NK-92 treated with Interleukin-12 subunit alpha and Interleukin-12 subunit beta, amount 100 ng/mL, for 24 hours (cell line): ENCODE data around the gene GPR146.

ENCODE experiments used
- DNase-seq: peaks from one replicate; lab custom pipeline; 2025; lab: John Stamatoyannopoulos, UW

The GPR146 gene

GRCh38 chr7:1011297-1012003, 32.9 kb upstream of the GPR146 start:
- DNase-seq: no peak

DNA sequence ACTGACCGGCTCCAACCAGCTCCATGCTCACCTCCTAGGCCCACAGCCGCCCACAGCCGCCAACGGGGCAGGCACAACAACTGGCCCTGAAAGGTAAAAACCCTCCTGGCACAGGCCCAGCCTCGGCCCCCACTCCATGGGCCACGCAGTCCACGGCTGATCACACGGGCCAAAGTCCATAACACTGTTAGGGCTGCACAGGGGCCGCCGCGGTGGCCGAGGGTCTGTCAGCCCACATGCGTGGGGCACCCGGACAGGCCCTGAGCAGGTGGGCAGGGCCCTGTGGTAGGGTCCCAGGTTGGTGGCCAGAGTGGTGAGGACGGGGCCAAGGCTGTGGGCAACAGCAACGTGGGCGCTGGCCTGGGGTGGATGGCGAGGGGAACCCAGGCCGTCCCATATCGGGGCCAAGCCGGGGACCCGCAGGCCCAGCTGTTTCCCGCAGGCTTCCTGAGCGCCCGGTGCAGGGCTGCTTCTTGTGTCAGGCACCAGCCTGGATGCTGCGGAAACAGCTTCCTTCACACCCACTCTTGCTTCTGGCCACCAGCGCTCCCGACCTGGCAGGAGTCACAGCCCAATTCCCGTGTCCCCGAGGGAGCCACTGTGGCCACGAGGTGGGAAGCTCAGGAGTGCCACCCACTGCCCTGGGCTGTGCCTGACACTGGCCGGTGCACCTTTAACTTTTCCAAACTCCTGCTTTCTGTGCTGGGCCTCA, 32.2 kb upstream of the GPR146 start:
- DNase-seq: no peak

- DNase-seq: no peak
These were observed 31.6 kb upstream of the GPR146 start for GRCh38 chr7:1012716-1013095.

DNA sequence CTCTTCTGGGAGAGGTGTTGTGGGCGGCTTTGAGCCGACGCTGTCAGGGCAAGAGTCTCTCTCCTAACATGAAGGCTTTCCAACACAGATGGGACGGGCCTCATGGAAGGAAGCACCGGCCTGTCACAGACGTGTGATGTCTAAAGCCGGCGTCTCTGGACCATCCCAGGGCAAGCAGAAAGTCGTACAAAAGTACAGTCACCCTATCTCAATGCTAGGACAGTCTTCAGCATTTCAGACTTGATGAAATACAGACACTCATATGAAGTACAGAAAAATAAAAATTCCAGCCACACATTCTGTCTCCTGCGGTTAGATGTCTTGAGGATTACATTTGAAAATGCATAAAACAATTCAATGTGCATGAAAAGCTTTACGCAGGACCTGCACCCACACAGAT, 30.8 kb upstream of the GPR146 start:
- no peak for DNase-seq

- DNase-seq: no peak
These were observed 29.7 kb upstream of the GPR146 start for GRCh38 chr7:1014681-1015080.

DNA sequence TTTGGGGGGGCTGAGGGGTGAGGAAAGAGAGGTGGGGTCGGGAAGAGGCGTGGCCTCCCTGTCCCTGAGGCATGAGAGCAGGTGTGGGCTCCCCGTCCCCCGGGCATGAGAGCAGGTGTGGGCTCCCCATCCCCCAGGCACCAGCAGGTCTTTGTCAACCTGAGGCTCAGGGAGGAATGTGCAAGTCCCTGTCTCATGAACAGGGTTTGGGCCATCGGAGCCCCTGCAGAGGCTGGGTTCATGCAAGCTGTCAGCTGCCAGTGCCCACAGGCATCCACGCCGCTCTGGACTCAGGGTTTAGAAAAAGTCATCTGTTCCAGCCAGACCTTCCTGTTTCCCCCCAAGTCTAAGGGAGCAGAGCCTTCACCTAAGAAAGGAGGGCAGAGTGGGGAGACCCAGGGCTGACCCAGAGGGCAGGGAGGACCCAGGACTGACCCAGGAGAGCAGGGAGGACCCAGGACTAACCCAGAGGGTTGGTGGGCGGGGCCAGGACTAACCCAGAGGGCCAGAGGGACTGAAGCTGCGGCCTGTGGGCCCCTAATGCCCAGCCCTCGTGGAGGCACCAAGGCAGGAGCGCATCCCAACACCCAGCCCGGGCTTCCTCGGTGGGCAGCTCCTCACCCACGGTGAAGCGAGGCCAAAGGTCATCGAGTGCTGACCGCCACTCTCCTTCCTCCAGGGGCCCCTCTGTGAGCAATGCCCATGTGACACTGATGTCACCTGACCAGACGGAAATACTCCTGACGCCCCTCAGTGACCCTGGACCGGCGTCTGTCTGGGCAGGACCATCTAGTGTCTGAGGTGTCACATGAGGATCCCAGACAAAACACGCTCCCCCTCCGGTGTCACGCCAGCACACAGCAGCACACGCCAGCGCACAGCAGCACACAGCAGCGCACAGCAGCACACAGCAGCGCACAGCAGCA, 28.9 kb upstream of the GPR146 start:
- no peak for DNase-seq

DNA sequence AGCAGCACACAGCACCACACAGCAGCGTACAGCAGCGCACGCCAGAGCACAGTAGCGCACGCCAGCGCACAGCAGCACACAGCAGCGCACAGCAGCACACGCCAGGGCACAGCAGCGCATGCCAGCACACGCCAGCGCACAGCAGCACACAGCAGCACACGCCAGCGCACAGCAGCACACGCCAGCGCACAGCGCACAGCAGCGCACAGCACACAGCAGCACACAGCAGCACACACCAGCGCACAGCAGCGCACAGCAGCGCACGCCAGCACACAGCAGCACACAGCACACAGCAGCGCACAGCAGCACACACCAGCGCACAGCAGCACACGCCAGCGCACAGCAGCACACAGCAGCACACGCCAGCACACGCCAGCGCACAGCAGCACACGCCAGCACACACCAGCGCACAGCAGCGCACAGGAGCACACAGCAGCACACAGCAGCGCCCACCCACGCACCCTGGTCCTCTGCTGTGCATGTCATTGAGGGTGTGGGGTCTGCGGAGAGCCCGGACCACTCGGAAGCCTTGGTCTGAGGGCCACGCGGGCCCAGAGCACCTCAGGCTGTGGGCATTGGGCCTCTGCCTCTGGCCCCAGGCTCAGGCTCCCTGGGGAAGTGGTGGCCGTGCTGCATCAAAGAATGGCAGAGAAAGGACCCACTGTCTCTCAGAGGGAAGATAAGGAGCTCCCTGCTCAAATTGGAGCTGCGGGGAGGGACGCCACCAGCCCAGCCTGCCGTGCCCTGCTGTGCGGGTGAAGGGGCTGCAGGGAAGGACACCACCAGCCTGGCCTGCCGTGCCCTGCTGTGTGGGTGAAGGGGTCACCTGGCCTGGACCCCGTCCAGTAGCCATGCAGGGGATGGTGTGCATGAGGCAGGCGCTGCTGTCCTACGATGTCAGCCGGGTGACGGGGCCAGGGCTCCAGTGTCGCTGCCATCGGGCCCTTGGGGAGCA, 27.5 kb upstream of the GPR146 start:
- DNase-seq: no peak

GRCh38 chr7:1017586-1018333, 26.6 kb upstream of the GPR146 start:
- DNase-seq: no peak

DNA sequence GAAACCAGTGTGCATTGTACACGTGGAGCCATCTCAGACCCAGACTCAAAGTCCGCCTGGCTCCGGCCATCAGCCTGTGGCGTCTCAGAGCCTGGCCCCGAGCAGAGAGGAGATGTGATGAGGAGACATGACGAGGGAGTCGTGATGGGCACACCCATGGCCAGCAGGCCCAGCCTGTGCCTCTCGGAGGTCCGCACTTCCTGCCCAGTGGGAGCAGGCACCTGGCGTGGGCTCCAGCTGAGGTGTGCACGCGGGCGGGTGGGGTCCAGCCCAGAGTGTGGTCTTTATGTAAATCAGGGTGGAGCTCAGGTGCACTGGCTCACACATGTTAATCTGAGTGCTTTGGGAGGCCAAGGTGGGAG, 26.0 kb upstream of the GPR146 start:
- DNase-seq: no peak

DNA sequence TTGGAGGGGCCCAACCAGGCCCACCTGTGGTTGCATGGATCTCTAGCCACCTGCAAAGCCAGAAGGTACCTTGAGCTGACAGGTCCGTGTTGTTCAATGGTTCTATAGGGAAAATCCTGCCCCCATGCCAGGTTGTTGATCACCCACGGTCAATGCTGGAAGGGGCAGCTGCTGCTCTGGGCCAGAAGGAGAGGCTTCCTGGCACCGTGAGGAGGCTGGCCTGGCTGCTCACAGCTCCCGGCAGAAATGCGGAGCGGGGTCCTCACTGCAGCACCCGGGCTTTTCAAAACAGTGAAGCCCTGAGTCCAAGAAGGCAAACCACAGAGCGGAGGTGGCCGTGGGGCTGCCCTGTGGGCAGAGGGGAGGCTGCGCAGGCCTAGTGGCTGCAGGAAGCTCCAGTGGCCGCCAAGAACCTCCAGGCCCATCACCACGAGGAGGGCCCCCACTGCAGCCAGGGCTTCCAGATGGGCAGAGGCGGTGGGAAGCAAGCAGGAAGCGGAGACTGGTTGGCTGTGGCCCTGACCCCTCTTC, 25.0 kb upstream of the GPR146 start:
- DNase-seq: no peak

- DNase-seq: no peak
These were observed 24.3 kb upstream of the GPR146 start for GRCh38 chr7:1019789-1020610.

DNA sequence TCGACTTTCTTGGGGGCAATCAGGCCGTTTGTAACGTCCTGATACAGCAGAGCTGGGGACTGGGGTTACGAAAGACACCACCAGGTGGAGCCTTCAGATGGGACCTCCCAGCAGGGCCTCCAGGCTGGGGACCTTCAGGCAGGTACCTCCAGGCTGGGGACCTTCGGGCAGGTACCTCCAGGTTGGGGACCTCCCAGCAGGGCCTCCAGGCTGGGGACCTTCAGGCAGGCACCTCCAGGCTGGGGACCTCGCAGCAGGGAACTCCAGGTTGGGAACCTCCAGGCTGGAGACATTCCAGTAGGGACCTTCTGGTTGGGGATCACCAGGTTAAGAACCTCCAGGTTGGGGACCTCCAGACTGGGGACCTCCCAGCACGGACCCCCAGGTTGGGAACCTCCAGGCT, 23.5 kb upstream of the GPR146 start:
- no peak for DNase-seq

DNA sequence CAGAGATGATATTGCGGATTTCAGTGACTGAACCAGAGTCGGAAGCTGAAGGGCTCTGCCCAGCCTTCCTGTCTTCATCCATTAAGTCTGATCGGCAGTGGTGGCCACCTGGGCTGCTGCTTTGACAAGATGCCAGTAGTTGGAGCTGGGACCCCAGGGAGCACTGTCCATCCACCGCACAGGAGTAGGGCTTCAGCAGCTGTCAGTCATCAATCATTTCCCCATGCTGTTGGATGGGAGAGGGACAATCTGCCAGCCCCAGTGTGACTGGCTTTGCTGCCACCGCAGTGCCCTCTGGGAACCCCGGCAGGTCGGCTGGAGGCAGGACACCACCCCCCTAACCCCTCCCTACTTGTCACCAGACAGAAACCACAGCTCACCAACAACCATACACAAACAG, 23.0 kb upstream of the GPR146 start:
- DNase-seq: no peak

GRCh38 chr7:1021931-1022330, 22.4 kb upstream of the GPR146 start:
- DNase-seq: no peak

DNA sequence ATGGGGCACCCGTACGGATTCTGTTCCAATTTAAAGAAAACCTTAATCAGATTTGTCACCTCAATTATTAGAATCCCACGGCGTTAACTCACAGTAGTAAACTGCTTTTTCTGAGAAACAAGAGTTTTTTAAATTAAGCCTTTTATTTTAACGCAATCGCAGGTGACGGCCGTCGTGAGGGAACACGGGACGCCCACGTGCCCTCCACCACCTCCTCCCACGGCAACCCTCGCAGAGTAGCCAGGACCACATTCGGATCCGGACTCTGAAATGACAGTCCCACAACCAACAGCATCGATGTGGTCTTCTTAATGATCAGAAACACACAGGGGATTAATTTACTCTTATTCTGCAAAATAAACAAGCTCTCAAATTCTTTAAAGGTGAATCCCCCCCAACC, 22.0 kb upstream of the GPR146 start:
- DNase-seq: no peak

GRCh38 chr7:1022801-1023465, 21.4 kb upstream of the GPR146 start:
- no peak for DNase-seq

DNA sequence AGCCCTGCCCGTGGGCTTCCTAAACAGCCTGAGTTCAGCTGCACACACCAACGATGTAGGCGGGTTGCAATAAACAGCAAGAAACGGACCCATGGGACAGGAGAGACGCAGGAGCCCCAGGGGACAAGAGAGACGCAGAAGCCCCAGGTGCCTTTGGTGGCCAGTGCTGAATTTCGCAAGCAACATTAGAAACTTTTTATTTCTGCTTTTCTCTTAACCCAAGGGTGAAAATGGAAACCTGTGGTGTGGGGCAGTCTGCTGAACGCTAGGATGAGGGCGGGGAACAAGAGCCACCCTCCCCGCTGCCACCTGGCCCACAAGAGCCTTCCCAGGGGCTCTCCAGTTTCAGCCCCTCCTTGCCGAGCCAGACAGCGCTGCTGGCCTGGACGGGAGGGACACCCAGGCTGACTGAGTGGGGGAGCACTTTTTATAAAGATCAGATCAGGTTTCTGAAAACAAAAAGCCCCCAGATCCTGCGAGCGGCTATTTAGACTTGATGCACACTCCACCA, 20.0 kb upstream of the GPR146 start:
- DNase-seq: no peak

GRCh38 chr7:1024876-1025742, 19.2 kb upstream of the GPR146 start:
- no peak for DNase-seq
